ENCODE results near the gene MYO16.
"Not testable (repeated sequence)": the region's sequence is repeated elsewhere in the genome, so short reads cannot be mapped to it uniquely, and the experiment has no call there.

The MYO16 gene

GRCh38 chr13:108987944-108988343 is 358.5 kb downstream of the MYO16 start:
- DNase-seq, result no peak

GRCh38 chr13:108991416-108991815 is 362.0 kb downstream of the MYO16 start:
- not testable (repeated sequence) for DNase-seq

- DNase-seq, result no peak
Observed at GRCh38 chr13:108993346-108993745, 363.9 kb downstream of the MYO16 start.

GRCh38 chr13:108996430-108996829 is 367.0 kb downstream of the MYO16 start:
- DNase-seq, result no peak

- DNase-seq, result no peak
Observed at GRCh38 chr13:109000207-109000606, 370.8 kb downstream of the MYO16 start.

- no peak for DNase-seq
Observed at GRCh38 chr13:109002934-109003333, 373.5 kb downstream of the MYO16 start.

GRCh38 chr13:109007946-109008345 is 378.5 kb downstream of the MYO16 start:
- no peak for DNase-seq

- no peak for DNase-seq
Observed at GRCh38 chr13:109009756-109010155, 380.3 kb downstream of the MYO16 start.

- no peak for DNase-seq
Observed at GRCh38 chr13:109010912-109011311, 381.5 kb downstream of the MYO16 start.

GRCh38 chr13:109012115-109012514 is 382.7 kb downstream of the MYO16 start:
- DNase-seq, result no peak

GRCh38 chr13:109021558-109021957 is 392.1 kb downstream of the MYO16 start:
- no peak for DNase-seq

GRCh38 chr13:109024611-109025010 is 395.2 kb downstream of the MYO16 start:
- DNase-seq, result no peak

GRCh38 chr13:109026266-109026665 is 396.9 kb downstream of the MYO16 start:
- no peak for DNase-seq

- no peak for DNase-seq
Observed at GRCh38 chr13:109028624-109029023, 399.2 kb downstream of the MYO16 start.

- no peak for DNase-seq
Observed at GRCh38 chr13:109033090-109033489, 403.7 kb downstream of the MYO16 start.

GRCh38 chr13:109036078-109036780 is 406.8 kb downstream of the MYO16 start:
- no peak for DNase-seq

- DNase-seq, result no peak
Observed at GRCh38 chr13:109043636-109044035, 414.2 kb downstream of the MYO16 start.

- no peak for DNase-seq
Observed at GRCh38 chr13:109055850-109056249, 426.4 kb downstream of the MYO16 start.

- DNase-seq, result no peak
Observed at GRCh38 chr13:109058087-109058486, 428.7 kb downstream of the MYO16 start.

GRCh38 chr13:109072505-109072904 is 443.1 kb downstream of the MYO16 start:
- no peak for DNase-seq

GRCh38 chr13:109074436-109074835 is 445.0 kb downstream of the MYO16 start:
- no peak for DNase-seq

GRCh38 chr13:109074853-109075252 is 445.4 kb downstream of the MYO16 start:
- DNase-seq, result no peak

- no peak for DNase-seq
Observed at GRCh38 chr13:109087916-109088623, 458.7 kb downstream of the MYO16 start.

GRCh38 chr13:109088624-109088917 is 459.2 kb downstream of the MYO16 start:
- DNase-seq, result no peak

GRCh38 chr13:109090796-109091195 is 461.4 kb downstream of the MYO16 start:
- no peak for DNase-seq

All from activated T-cell treated with anti-CD3 and anti-CD28 coated beads for 4 hours (primary cell).